ENCODE results near the gene PACRG.

DNA sequence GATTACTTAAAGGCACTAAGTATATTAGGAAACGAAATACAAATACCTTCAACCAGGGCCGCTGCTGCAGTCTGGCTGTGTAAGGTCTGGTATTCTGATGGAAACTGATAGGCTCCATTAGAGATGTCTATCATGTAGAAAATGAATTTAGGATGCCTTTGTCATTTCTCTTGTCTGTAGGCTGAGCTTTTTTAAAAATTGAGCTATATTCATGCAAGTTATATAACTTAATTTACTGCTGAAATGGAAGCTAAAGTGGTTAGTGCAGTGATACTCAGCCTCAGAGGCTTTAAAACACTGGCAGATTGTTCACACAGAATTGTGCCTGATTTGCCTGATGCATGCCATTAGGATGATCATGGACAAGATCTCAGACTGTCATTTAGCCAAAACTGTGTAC, 400.6 kb downstream of the PACRG start:
- TF ChIP-seq ZBTB4 (CRISPR knock-in tag; IDR thresholded peaks at IDR 0.05): no peak
- no peak for TF ChIP-seq PRDM15 (CRISPR knock-in tag; IDR thresholded peaks at IDR 0.05)
- TF ChIP-seq CTCF (IDR thresholded peaks at IDR 0.05 in 2 of 3, conservative IDR thresholded peaks at IDR 0.05 in 1 of 3; ENCODE audit: control insufficient read depth in 2 of 3, extremely low read depth in 1 of 3, insufficient read depth in 1 of 3, low read depth in 3 of 3, low read length in 3 of 3): no peak
- TF ChIP-seq, protein P1, sequence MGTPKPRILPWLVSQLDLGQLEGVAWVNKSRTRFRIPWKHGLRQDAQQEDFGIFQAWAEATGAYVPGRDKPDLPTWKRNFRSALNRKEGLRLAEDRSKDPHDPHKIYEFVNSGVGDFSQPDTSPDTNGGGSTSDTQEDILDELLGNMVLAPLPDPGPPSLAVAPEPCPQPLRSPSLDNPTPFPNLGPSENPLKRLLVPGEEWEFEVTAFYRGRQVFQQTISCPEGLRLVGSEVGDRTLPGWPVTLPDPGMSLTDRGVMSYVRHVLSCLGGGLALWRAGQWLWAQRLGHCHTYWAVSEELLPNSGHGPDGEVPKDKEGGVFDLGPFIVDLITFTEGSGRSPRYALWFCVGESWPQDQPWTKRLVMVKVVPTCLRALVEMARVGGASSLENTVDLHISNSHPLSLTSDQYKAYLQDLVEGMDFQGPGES (IDR thresholded peaks at IDR 0.05): no peak
- no peak for TF ChIP-seq RFX5 (IDR thresholded peaks at IDR 0.05; ENCODE audit: low read depth, low read length)
- TF ChIP-seq KAT2A (conservative IDR thresholded peaks at IDR 0.05; ENCODE audit: control insufficient read depth, low read depth, low read length): no peak
